T-helper 17 cell (primary cell): ENCODE results near the gene FCN2. TPM values are rescaled to one million over a fixed set of nuclear protein-coding genes. Genes with fewer than 3 reads are reported as not detected.

Experiments used
- ATAC-seq: fragments of 150-1000 bp; cut with Tn5 transposase; 2 replicates; pipeline ENCODE4 v1.10.0; 2021; ENCODE audit warnings: mild to moderate bottlenecking, moderate library complexity
- DNase-seq, 3 donors: peaks; one replicate each; pipeline versions ENCODE4 v3.0.0 to v3.0.0-alpha.2; 2020 to 2021
- H3K9me3 ChIP-seq: one replicate; pipeline ENCODE4 v1.7.0; 2013; ENCODE audit warnings: low read length, mild to moderate bottlenecking; ENCODE audit not compliant: control insufficient read depth, poor library complexity, severe bottlenecking
- H3K27ac Mint-ChIP-seq: one replicate; pipeline ENCODE4 v1.8.0; 2022; ENCODE audit warnings: mild to moderate bottlenecking, moderate library complexity, mixed read lengths
- H3K27me3 Mint-ChIP-seq: one replicate; pipeline ENCODE4 v1.8.0; 2022; ENCODE audit warnings: mixed read lengths
- H3K36me3 Mint-ChIP-seq: one replicate; pipeline ENCODE4 v1.8.0; 2022; ENCODE audit warnings: low read depth, mixed read lengths
- H3K4me1 Mint-ChIP-seq: one replicate; pipeline ENCODE4 v1.8.0; 2022; ENCODE audit warnings: mild to moderate bottlenecking, mixed read lengths
- H3K4me3 Mint-ChIP-seq: one replicate; pipeline ENCODE4 v1.8.0; 2022; ENCODE audit warnings: mild to moderate bottlenecking, moderate library complexity, mixed read lengths
- total RNA-seq, 4 donors: library from RNA in 2 of 4; stranded (reverse) in 2 of 4; gene quantifications; one replicate each; pipeline ENCODE4 v1.2.3 and lab custom pipeline; 2022 to 2026

The FCN2 gene
- total RNA-seq, 2 donors from 2014 or later, result not detected

- Mint-ChIP-seq H3K4me1 (no peaks in the 10 kb centered on the region), H3K27ac (no peak overlapping the region), H3K36me3 (peaks cover 6% of the 10 kb centered on the region), H3K4me3 (no peak overlapping the region), H3K27me3 (peaks cover 43% of the 10 kb centered on the region)
- ATAC-seq, result no peak
- H3K9me3 ChIP-seq, result no peaks in the 10 kb centered on the region
- DNase-seq, result no peak
These were observed 1.7 kb downstream of the FCN2 start for GRCh38 chr9:134882204-134882785.

- DNase-seq, result no peak
- peaks cover 2% of the 10 kb centered on the region for H3K4me1 Mint-ChIP-seq
- peaks cover 45% of the 10 kb centered on the region for H3K27me3 Mint-ChIP-seq
- no peaks in the 10 kb centered on the region for H3K9me3 ChIP-seq
- no peak overlapping the region for H3K27ac Mint-ChIP-seq
- H3K4me3 Mint-ChIP-seq, result no peak overlapping the region
- no peak for ATAC-seq
- H3K36me3 Mint-ChIP-seq, result peaks cover 6% of the 10 kb centered on the region
These were observed 2.6 kb downstream of the FCN2 start for GRCh38 chr9:134883040-134883782.

- no peak for ATAC-seq
- Mint-ChIP-seq H3K27me3 (peaks cover 50% of the 10 kb centered on the region), H3K4me3 (no peak overlapping the region), H3K36me3 (peaks cover 6% of the 10 kb centered on the region), H3K27ac (no peak overlapping the region), H3K4me1 (peaks cover 2% of the 10 kb centered on the region)
- no peaks in the 10 kb centered on the region for H3K9me3 ChIP-seq
- no peak for DNase-seq
These were observed 3.9 kb downstream of the FCN2 start for GRCh38 chr9:134884492-134884891.

- DNase-seq, result no peak
- Mint-ChIP-seq H3K27ac (no peak overlapping the region), H3K27me3 (peaks cover 43% of the 10 kb centered on the region), H3K4me1 (peaks cover 2% of the 10 kb centered on the region), H3K4me3 (no peak overlapping the region), H3K36me3 (peaks cover 5% of the 10 kb centered on the region)
- no peaks in the 10 kb centered on the region for H3K9me3 ChIP-seq
- ATAC-seq, result no peak
These were observed 4.5 kb downstream of the FCN2 start for GRCh38 chr9:134885001-134885678.

- DNase-seq, result no peak
- H3K27ac Mint-ChIP-seq, result no peak overlapping the region
These were observed 5.2 kb downstream of the FCN2 start for GRCh38 chr9:134885679-134886412.

GRCh38 chr9:134886413-134886913 is 5.9 kb downstream of the FCN2 start:
- H3K4me3 Mint-ChIP-seq, result no peak overlapping the region
- H3K27ac Mint-ChIP-seq, result no peak overlapping the region
- peaks cover 5% of the 10 kb centered on the region for H3K4me1 Mint-ChIP-seq
- H3K27me3 Mint-ChIP-seq, result peaks cover 41% of the 10 kb centered on the region
- peaks cover 4% of the 10 kb centered on the region for H3K36me3 Mint-ChIP-seq
- H3K9me3 ChIP-seq, result no peaks in the 10 kb centered on the region
- ATAC-seq (no peak), DNase-seq (no peak)

More at GRCh38 chr9:134885679-134886412, 5.2 kb downstream of the FCN2 start:
- Mint-ChIP-seq H3K27me3 (peaks cover 39% of the 10 kb centered on the region), H3K4me1 (peaks cover 2% of the 10 kb centered on the region), H3K36me3 (peaks cover 4% of the 10 kb centered on the region), H3K4me3 (no peak overlapping the region)
- H3K9me3 ChIP-seq, result no peaks in the 10 kb centered on the region
- ATAC-seq, result no peak

GRCh38 chr9:134887219-134887618 is 6.6 kb downstream of the FCN2 start:
- ATAC-seq, result no peak
- H3K27me3 Mint-ChIP-seq, result peaks cover 42% of the 10 kb centered on the region
- peaks cover 5% of the 10 kb centered on the region for H3K4me1 Mint-ChIP-seq
- DNase-seq, result no peak
- H3K9me3 ChIP-seq, result no peaks in the 10 kb centered on the region
- H3K4me3 Mint-ChIP-seq, result no peak overlapping the region
- peaks cover 4% of the 10 kb centered on the region for H3K36me3 Mint-ChIP-seq
- H3K27ac Mint-ChIP-seq, result no peak overlapping the region

GRCh38 chr9:134887686-134888602 is 7.3 kb downstream of the FCN2 start:
- H3K27me3 Mint-ChIP-seq, result peaks cover 47% of the 10 kb centered on the region
- no peak overlapping the region for H3K4me3 Mint-ChIP-seq
- H3K27ac Mint-ChIP-seq, result no peak overlapping the region
- H3K9me3 ChIP-seq, result no peaks in the 10 kb centered on the region
- peaks cover 4% of the 10 kb centered on the region for H3K36me3 Mint-ChIP-seq
- ATAC-seq (no peak), DNase-seq (no peak)
- H3K4me1 Mint-ChIP-seq, result peaks cover 5% of the 10 kb centered on the region

- DNase-seq, result no peak
- H3K36me3 Mint-ChIP-seq, result peaks cover 4% of the 10 kb centered on the region
- peaks cover 5% of the 10 kb centered on the region for H3K4me1 Mint-ChIP-seq
- ATAC-seq, result no peak
- H3K4me3 Mint-ChIP-seq, result no peak overlapping the region
- peaks cover 53% of the 10 kb centered on the region for H3K27me3 Mint-ChIP-seq
- H3K9me3 ChIP-seq, result no peaks in the 10 kb centered on the region
- no peak overlapping the region for H3K27ac Mint-ChIP-seq
These were observed 8.1 kb downstream of the FCN2 start for GRCh38 chr9:134888603-134889190.

GRCh38 chr9:134889386-134890154 is 9.0 kb downstream of the FCN2 start:
- H3K27ac Mint-ChIP-seq, result no peak overlapping the region
- H3K36me3 Mint-ChIP-seq, result peaks cover 4% of the 10 kb centered on the region
- H3K4me1 Mint-ChIP-seq, result peaks cover 5% of the 10 kb centered on the region
- H3K27me3 Mint-ChIP-seq, result peaks cover 57% of the 10 kb centered on the region
- H3K4me3 Mint-ChIP-seq, result no peak overlapping the region
- H3K9me3 ChIP-seq, result no peaks in the 10 kb centered on the region
- ATAC-seq (no peak), DNase-seq (no peak)

GRCh38 chr9:134890155-134890495 is 9.5 kb downstream of the FCN2 start:
- no peaks in the 10 kb centered on the region for H3K9me3 ChIP-seq
- Mint-ChIP-seq H3K36me3 (peaks cover 4% of the 10 kb centered on the region), H3K4me3 (no peak overlapping the region), H3K4me1 (peaks cover 5% of the 10 kb centered on the region), H3K27ac (no peak overlapping the region), H3K27me3 (peaks cover 60% of the 10 kb centered on the region)
- no peak for DNase-seq
- no peak for ATAC-seq
